ENCODE data around the gene GLDC.
A peak's percentile ranks its signal among the peaks of the same experiment; 100 is the strongest.
"Not testable (repeated sequence)": the region's sequence is repeated elsewhere in the genome, so short reads cannot be mapped to it uniquely, and the experiment has no call there.

GLDC gene

GRCh38 chr9:6645355-6646292 is at the start of gene GLDC:
Gene GLDC, minus strand, starts transcription at chr9:6645729. Its CDS starts 230 bp downstream, at chr9:6645499.
- peak; percentile 33 to 52 for DNase-seq

- no peak for DNase-seq
Observed at GRCh38 chr9:6692881-6693361, 47.4 kb upstream of the GLDC start.

GRCh38 chr9:6692433-6692832 is 46.9 kb upstream of the GLDC start:
- no peak for DNase-seq

GRCh38 chr9:6690675-6691070 is 45.1 kb upstream of the GLDC start:
- DNase-seq: not testable (repeated sequence)

GRCh38 chr9:6689893-6690674 is 44.6 kb upstream of the GLDC start:
- DNase-seq: peak in 1 of 2 donors; percentile 43

GRCh38 chr9:6687180-6687579 is 41.7 kb upstream of the GLDC start:
- no peak for DNase-seq

- no peak for DNase-seq
Observed at GRCh38 chr9:6686396-6686795, 40.9 kb upstream of the GLDC start.

- no peak for DNase-seq
Observed at GRCh38 chr9:6681957-6682501, 36.5 kb upstream of the GLDC start.

- DNase-seq: peak; percentile 94
Observed at GRCh38 chr9:6681147-6681956, 35.8 kb upstream of the GLDC start.

GRCh38 chr9:6680797-6681146 is 35.2 kb upstream of the GLDC start:
- peak; percentile 68 to 72 for DNase-seq

GRCh38 chr9:6677803-6678202 is 32.3 kb upstream of the GLDC start:
- no peak for DNase-seq

GRCh38 chr9:6676254-6676921 is 30.9 kb upstream of the GLDC start:
- DNase-seq: no peak

GRCh38 chr9:6675268-6675667 is 29.7 kb upstream of the GLDC start:
- no peak for DNase-seq

- DNase-seq: no peak
Observed at GRCh38 chr9:6673326-6674025, 27.9 kb upstream of the GLDC start.

GRCh38 chr9:6672118-6672517 is 26.6 kb upstream of the GLDC start:
- no peak for DNase-seq

- no peak for DNase-seq
Observed at GRCh38 chr9:6671416-6671815, 25.9 kb upstream of the GLDC start.

- no peak for DNase-seq
Observed at GRCh38 chr9:6669881-6670280, 24.4 kb upstream of the GLDC start.

GRCh38 chr9:6667633-6668280 is 22.2 kb upstream of the GLDC start:
- DNase-seq: peak in 1 of 2 donors; percentile 30

- no peak for DNase-seq
Observed at GRCh38 chr9:6667080-6667479, 21.6 kb upstream of the GLDC start.

- no peak for DNase-seq
Observed at GRCh38 chr9:6665628-6666027, 20.1 kb upstream of the GLDC start.

GRCh38 chr9:6664204-6664680 is 18.7 kb upstream of the GLDC start:
- DNase-seq: no peak
